Right forelimb (tissue), 1 donor: Measurements from ENCODE around the gene TMEM132C.

ENCODE experiments used
- DNase-seq: peaks from one replicate; pipeline ENCODE4 v3.0.0-alpha.2; 2018

The TMEM132C gene

GRCh38 chr12:128619263-128619662 lies 352.3 kb downstream of the TMEM132C start:
- no peak for DNase-seq

- DNase-seq = no peak
Measured at GRCh38 chr12:128621304-128621703, 354.3 kb downstream of the TMEM132C start.

GRCh38 chr12:128623748-128624147 lies 356.8 kb downstream of the TMEM132C start:
- DNase-seq = no peak

GRCh38 chr12:128626808-128627320 lies 359.9 kb downstream of the TMEM132C start:
- no peak for DNase-seq

- DNase-seq = no peak
Measured at GRCh38 chr12:128627659-128628058, 360.7 kb downstream of the TMEM132C start.

GRCh38 chr12:128629979-128630378 lies 363.0 kb downstream of the TMEM132C start:
- no peak for DNase-seq

- DNase-seq = no peak
Measured at GRCh38 chr12:128637642-128638606, 371.0 kb downstream of the TMEM132C start.

GRCh38 chr12:128639089-128639488 lies 372.1 kb downstream of the TMEM132C start:
- no peak for DNase-seq

- no peak for DNase-seq
Measured at GRCh38 chr12:128643155-128643554, 376.2 kb downstream of the TMEM132C start.

- no peak for DNase-seq
Measured at GRCh38 chr12:128644664-128645296, 377.8 kb downstream of the TMEM132C start.

- DNase-seq = no peak
Measured at GRCh38 chr12:128649902-128650301, 382.9 kb downstream of the TMEM132C start.

- no peak for DNase-seq
Measured at GRCh38 chr12:128652136-128652751, 385.3 kb downstream of the TMEM132C start.

GRCh38 chr12:128654468-128654867 lies 387.5 kb downstream of the TMEM132C start:
- DNase-seq = no peak

- DNase-seq = no peak
Measured at GRCh38 chr12:128657378-128657777, 390.4 kb downstream of the TMEM132C start.

GRCh38 chr12:128660532-128661225 lies 393.7 kb downstream of the TMEM132C start:
- DNase-seq = no peak

GRCh38 chr12:128661226-128661569 lies 394.2 kb downstream of the TMEM132C start:
- no peak for DNase-seq

- DNase-seq = no peak
Measured at GRCh38 chr12:128662101-128662500, 395.1 kb downstream of the TMEM132C start.

- DNase-seq = no peak
Measured at GRCh38 chr12:128664501-128664900, 397.5 kb downstream of the TMEM132C start.

- DNase-seq = no peak
Measured at GRCh38 chr12:128667193-128667592, 400.2 kb downstream of the TMEM132C start.

- no peak for DNase-seq
Measured at GRCh38 chr12:128671528-128672042, 404.6 kb downstream of the TMEM132C start.

GRCh38 chr12:128672428-128672827 lies 405.5 kb downstream of the TMEM132C start:
- DNase-seq = no peak

GRCh38 chr12:128672893-128673292 lies 405.9 kb downstream of the TMEM132C start:
- DNase-seq = no peak

GRCh38 chr12:128675576-128675975 lies 408.6 kb downstream of the TMEM132C start:
- DNase-seq = no peak
